Upper lobe of left lung (tissue), 6 donors: ENCODE data around the gene FOXP1. TPM values are rescaled to one million over a fixed set of nuclear protein-coding genes. Genes with fewer than 3 reads are reported as not detected.
A peak's percentile ranks its signal among the peaks of the same experiment; 100 is the strongest.

ENCODE experiments used
- ATAC-seq, 2 donors: fragments of 200-7000 bp; cut with Tn5 transposase; one replicate each; pipeline ENCODE4 v1.9.1; 2022; ENCODE audit warnings: mild to moderate bottlenecking in 2 of 2, moderate library complexity in 2 of 2; ENCODE audit not compliant: low FRiP score in 2 of 2
- DNase-seq, 2 donors: peaks; one replicate each; pipeline ENCODE4 v3.0.0-alpha.2; 2019 to 2020
- H3K27ac ChIP-seq, 4 donors: fragments of 200-600 bp; sonication (generic); one replicate each; pipeline ENCODE4 v1.5.1; 2016 to 2019
- H3K27me3 ChIP-seq, 4 donors: fragments of 200-600 bp; sonication (generic); one replicate each; pipeline ENCODE4 v1.5.1; 2017 to 2019
- H3K36me3 ChIP-seq, 4 donors: fragments of 200-600 bp; sonication (generic); one replicate each; pipeline ENCODE4 v1.5.1; 2016 to 2019
- H3K4me1 ChIP-seq, 4 donors: fragments of 200-600 bp; sonication (generic); one replicate each; pipeline ENCODE4 v1.5.1; 2018 to 2019
- H3K4me3 ChIP-seq, 4 donors: fragments of 200-600 bp; sonication (generic); one replicate each; pipeline ENCODE4 v1.5.1; 2017 to 2019; ENCODE audit warnings: mild to moderate bottlenecking in 2 of 4, moderate library complexity in 1 of 4
- H3K9me3 ChIP-seq, 4 donors: fragments of 200-600 bp; sonication (generic); one replicate each; pipeline ENCODE4 v1.5.1; 2018 to 2019
- CTCF ChIP-seq, 6 experiments: fragments of 450-650 bp in 4 of 6; fragments of 200-600 bp in 2 of 6; sonication (generic) in 2 of 6; IDR thresholded peaks; one replicate each; pipeline ENCODE4 v1.5.1; 2016 to 2019; ENCODE audit warnings: antibody characterized with exemption in 6 of 6
- EP300 ChIP-seq, 4 donors: sonication (generic); formaldehyde crosslinking; IDR thresholded peaks; one replicate each; pipeline ENCODE4 v1.5.1; 2017; ENCODE audit warnings: antibody characterized with exemption in 4 of 4, control low read depth in 2 of 4
- POLR2A ChIP-seq, 4 donors: fragments of 450-650 bp; IDR thresholded peaks; one replicate each; pipeline ENCODE4 v1.5.1; 2016 to 2017; ENCODE audit warnings: antibody characterized with exemption in 4 of 4, mild to moderate bottlenecking in 2 of 4
- POLR2AphosphoS5 ChIP-seq, 2 donors: sonication (generic); formaldehyde crosslinking; IDR thresholded peaks; one replicate each; pipeline ENCODE4 v1.5.1; 2017; ENCODE audit warnings: antibody characterized with exemption in 2 of 2
- WGBS, 2 donors: methylation state at CpG; one replicate each; pipeline ENCODE4 v1.1.5; 2017 to 2018; 5-methylcytosine and 5-hydroxymethylcytosine counted together
- total RNA-seq, 6 donors: library from RNA; depleted of rRNA in 4 of 6; stranded (reverse); fragments of >200 nt in 4 of 6; gene quantifications; one replicate each; pipeline versions ENCODE4 v1.1.0 to v1.2.1, GENCODE V29; 2016 to 2021
- donor health status: DM: no; HTN: no; CAD: no; lungs with moderate emphysema.
- donor health status: DM: no; HTN: yes; CAD: no; lungs with severe emphysema.

Gene FOXP1
- total RNA-seq, 6 donors from 2014 or later = 103 to 248 (median 134) TPM

DNA sequence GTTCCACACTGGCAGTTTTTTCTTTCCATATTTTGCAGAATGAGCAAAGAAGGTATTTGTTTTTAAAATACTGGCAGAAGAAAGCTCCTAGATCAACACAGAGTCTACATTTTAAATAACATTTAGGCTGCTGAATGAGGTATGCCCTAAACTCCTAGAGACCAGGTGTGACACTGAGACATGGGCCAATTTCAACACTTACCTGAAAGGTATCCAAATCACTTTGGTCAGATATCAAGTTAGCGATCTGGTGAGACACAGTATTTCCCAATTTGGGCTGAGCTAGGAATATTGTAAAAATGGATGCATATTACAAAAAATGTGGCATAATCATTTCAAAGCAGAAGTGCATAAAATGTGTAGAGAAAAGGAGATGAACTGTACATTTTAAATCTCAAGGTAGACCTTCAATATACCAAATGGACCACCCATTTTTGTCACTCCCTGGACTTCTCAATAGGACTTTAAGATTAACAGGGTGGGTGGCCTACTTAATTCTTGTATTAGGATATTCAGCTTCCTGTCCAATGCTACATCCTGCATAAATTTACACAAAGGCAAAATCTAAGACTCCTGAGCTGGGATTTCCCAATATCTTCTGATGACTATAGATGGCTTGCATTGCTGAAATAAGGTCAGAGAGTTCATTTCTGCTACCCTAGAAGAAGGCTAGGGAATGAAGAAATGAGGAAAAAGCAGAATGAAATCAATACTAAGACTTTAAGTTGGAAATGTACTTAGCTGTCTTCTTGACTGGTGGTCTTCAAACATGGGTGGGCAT is 487.8 kb downstream of the FOXP1 start:
- 71 to 73% methylated on average over 1 of the region's 1 CpG for WGBS, 2 donors
- DNase-seq (no peak), ATAC-seq (no peak)
- Histone ChIP-seq H3K4me3 (no peak overlapping the region), H3K27ac (no peak overlapping the region), H3K4me1 (peaks cover 0 to 25% (median 6%) of the 10 kb centered on the region in 4 donors), H3K9me3 (no peaks in the 10 kb centered on the region), H3K36me3 (no peaks in the 10 kb centered on the region), H3K27me3 (no peaks in the 10 kb centered on the region)
- no peak for TF ChIP-seq CTCF (IDR thresholded peaks at IDR 0.05)
- no peak for TF ChIP-seq POLR2A (IDR thresholded peaks at IDR 0.05)
- no peak for TF ChIP-seq POLR2AphosphoS5 (IDR thresholded peaks at IDR 0.05)
- no peak for TF ChIP-seq EP300 (IDR thresholded peaks at IDR 0.05)

GRCh38 chr3:71094658-71095209 is 488.8 kb downstream of the FOXP1 start:
- H3K36me3 ChIP-seq = no peaks in the 10 kb centered on the region
- no peak overlapping the region for H3K27ac ChIP-seq
- no peak for TF ChIP-seq EP300 (IDR thresholded peaks at IDR 0.05)
- no peak for TF ChIP-seq POLR2A (IDR thresholded peaks at IDR 0.05)
- TF ChIP-seq POLR2AphosphoS5 (IDR thresholded peaks at IDR 0.05) = no peak
- DNase-seq (no peak), ATAC-seq (no peak)
- H3K27me3 ChIP-seq = no peaks in the 10 kb centered on the region
- H3K9me3 ChIP-seq = no peaks in the 10 kb centered on the region
- 94 to 98% methylated on average over 5 of the region's 5 CpGs for WGBS, 2 donors
- H3K4me3 ChIP-seq = no peak overlapping the region
- peaks cover 0 to 20% (median 5%) of the 10 kb centered on the region in 4 donors for H3K4me1 ChIP-seq

GRCh38 chr3:71092665-71093064 is 490.9 kb downstream of the FOXP1 start:
- no peak for TF ChIP-seq POLR2A (IDR thresholded peaks at IDR 0.05)
- no peak for TF ChIP-seq CTCF (IDR thresholded peaks at IDR 0.05)
- TF ChIP-seq EP300 (IDR thresholded peaks at IDR 0.05) = no peak

GRCh38 chr3:71090207-71090606 is 493.3 kb downstream of the FOXP1 start:
- Histone ChIP-seq H3K27me3 (no peaks in the 10 kb centered on the region), H3K36me3 (no peaks in the 10 kb centered on the region), H3K4me3 (no peak overlapping the region), H3K27ac (no peak overlapping the region), H3K9me3 (no peaks in the 10 kb centered on the region), H3K4me1 (peaks cover 0 to 17% (median 5%) of the 10 kb centered on the region in 4 donors)
- DNase-seq (no peak), ATAC-seq (no peak)
- 84 to 85% methylated on average over 3 of the region's 3 CpGs for WGBS, 2 donors
- no peak for TF ChIP-seq CTCF (IDR thresholded peaks at IDR 0.05)
- TF ChIP-seq POLR2AphosphoS5 (IDR thresholded peaks at IDR 0.05) = no peak

More at GRCh38 chr3:71092665-71093064, 490.9 kb downstream of the FOXP1 start:
- no peak for DNase-seq
- no peaks in the 10 kb centered on the region for H3K36me3 ChIP-seq
- no peak overlapping the region for H3K27ac ChIP-seq
- H3K27me3 ChIP-seq = no peaks in the 10 kb centered on the region
- 91 to 94% methylated on average over 4 of the region's 4 CpGs for WGBS, 2 donors
- no peaks in the 10 kb centered on the region for H3K9me3 ChIP-seq
- H3K4me3 ChIP-seq = no peak overlapping the region
- peaks cover 0 to 20% (median 8%) of the 10 kb centered on the region in 4 donors for H3K4me1 ChIP-seq
- ATAC-seq = no peak

- no peaks in the 10 kb centered on the region for H3K27me3 ChIP-seq
- no peak for DNase-seq
- TF ChIP-seq POLR2AphosphoS5 (IDR thresholded peaks at IDR 0.05) (no peak), POLR2A (IDR thresholded peaks at IDR 0.05) (no peak)
- no peaks in the 10 kb centered on the region for H3K36me3 ChIP-seq
- H3K9me3 ChIP-seq = no peaks in the 10 kb centered on the region
- H3K4me3 ChIP-seq = no peak overlapping the region
- WGBS, 2 donors = 100% methylated on average over 1 to 3 of the region's 3 CpGs
- no peak overlapping the region for H3K27ac ChIP-seq
- peaks cover 0 to 16% (median 5%) of the 10 kb centered on the region in 4 donors for H3K4me1 ChIP-seq
- ATAC-seq = peak in 1 of 2 donors; percentile 16
These were observed 494.2 kb downstream of the FOXP1 start for GRCh38 chr3:71089271-71089847.
